ENCODE results near the gene ING4.
"Not testable (repeated sequence)": the region's sequence is repeated elsewhere in the genome, so short reads cannot be mapped to it uniquely, and the experiment has no call there.

ING4 gene

DNA sequence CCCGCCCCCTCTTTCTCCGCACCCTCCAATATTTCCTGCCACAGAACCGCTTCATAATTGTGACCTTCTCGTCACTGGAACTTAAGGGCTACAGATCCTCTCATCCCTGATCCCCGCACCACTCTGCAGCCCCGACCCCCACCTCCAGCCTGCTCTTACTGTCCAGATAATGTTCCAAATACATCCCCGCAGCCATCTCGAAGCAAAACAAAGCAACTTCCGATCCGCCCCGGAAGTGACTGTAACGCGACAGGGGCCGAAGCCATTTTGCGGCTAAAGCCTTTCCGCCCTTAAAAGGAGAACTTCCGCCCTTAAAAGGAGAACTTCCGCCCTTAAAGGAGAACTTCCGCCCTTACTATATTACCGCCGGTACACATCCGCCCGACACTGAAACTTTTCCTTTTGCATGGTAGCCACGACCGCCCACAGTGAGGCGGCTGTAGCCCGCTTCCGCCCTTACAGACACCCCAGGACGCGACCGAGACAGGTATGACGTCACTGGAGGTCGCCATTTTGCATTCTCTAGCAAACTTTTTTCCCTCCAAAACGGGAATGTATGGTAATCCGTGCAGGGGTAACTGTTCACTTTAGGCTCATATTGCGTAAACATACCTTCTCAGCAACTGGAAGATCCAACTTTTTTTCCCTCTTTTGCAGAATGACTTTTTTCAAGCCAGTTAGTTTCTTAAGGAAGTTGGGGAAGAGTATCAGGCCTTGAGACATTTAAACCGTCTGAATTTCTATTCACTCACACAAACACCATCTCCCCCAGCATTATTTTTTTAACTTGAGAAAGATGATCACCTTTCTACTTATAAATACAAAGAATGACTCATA, at the start of gene ING4:
Gene ING4, minus strand, starts transcription at position 214 of the 837 bp plus-strand sequence. Its CDS starts 18 bp downstream, at position 196.
- peak; percentile 100 for DNase-seq

DNA sequence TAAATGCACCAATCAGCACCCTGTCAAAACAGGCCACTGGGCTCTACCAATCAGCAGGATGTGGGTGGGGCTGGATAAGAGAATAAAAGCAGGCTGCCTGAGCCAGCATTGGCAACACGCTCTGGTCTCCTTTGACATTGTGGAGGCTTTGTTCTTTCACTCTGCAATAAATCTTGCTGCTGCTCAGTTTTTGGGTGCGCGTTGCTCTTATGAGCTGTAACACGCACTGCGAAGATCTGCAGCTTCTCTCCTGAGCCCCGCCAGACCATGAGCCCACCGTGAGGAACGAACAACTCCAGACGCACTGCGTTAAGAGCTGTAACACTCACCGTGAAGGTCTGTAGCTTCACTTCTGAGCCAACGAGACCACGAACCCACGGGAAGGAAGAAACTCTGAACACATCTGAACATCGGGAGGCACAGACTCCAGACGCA, 46.1 kb upstream of the ING4 start:
- no peak for DNase-seq

DNA sequence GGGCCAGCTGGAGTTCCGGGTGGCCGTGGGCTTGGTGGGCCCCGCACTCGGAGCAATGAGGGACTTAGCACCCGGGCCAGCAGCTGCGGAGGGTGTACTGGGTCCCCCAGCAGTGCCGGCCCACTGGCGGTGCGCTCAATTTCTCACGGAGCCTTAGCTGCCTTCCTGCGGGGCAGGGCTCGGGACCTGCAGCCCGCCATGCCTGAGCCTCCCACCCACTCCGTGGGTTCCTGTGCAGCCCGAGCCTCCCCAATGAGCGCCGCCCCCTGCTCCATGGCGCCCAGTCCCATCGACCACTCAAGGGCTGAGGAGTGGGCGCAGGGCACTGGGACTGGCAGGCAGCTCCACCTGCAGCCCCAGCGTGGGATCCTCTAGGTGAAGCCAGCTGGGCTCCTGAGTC, 45.4 kb upstream of the ING4 start:
- DNase-seq: not testable (repeated sequence)

DNA sequence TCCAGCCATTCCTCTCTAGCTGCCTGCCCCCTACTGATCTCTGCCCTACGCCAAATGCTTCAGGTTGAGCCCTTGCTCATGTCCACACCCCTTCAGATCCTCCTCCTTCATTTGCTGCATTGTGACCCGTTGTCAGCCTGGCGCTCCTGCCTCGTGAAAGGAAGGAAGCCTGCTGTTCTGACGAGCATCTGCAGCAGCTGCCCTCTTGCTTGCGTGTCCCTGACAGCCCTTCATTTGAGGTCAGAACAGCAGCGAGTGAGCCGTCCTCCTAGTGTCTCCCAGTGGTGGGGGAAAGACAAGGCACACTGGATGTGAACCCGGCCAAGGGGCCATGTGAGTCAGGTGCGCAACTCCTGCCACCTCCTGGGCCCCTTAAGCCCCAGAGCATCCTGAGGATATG, 40.7 kb upstream of the ING4 start:
- DNase-seq: peak; percentile 90

DNA sequence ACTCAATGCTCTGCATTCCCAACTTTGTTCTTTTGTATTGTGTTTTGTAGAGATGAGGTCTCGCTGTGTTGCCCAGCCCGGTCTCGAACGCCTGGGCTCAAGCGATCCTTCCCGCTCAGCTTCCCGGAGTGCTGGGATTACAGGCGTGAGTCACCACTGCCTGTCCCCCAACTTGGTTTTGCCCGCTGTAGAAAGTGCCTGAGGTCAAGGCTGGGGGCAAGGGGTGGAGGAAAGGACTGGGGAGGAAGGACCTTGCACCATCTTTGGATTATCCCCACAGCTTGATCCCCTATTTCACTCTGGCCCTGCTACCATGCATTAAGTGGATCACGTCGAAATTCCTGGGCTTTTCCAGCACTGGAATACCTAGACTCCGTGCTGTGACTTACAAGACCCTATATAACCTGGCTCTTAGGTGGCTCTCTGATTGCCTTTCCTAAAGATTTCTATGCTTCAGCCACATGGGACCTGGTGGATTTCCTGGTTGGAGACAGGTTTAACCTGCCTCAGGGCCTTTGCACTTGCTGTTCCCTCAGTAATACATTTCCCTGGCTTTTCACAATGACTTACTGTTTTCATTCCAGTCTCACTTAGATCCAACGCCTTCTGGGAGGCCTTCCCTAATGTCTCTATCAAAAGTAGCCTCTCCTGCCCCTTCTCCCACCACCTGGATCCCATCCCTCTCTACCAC, 38.3 kb upstream of the ING4 start:
- DNase-seq: peak; percentile 57

DNA sequence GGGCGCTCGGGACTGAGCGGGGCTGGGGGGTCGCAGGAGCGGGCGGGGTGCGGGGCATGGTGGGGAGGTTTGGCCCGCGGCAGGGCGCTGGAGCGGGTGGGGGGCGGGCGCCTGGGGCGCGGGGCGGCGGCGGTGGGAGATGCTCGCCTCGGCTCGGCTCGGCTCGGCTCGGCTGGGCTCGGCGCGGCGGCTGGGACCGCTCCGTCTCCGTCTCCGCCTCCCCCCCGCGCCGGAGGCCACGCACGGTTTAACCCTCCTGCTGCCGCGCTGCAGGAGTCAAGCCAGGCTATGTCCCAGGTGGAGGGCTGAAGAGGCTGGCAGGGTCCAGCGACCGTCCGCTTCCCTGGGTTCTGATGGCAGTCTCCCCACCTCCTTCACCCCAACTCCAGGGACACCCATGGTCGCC, 37.7 kb upstream of the ING4 start, which contains the start of gene PIANP:
Gene PIANP, minus strand, starts transcription at position 170 of the 406 bp plus-strand sequence. CDS start 2,754 bp downstream, outside the sequence.
- DNase-seq: peak; percentile 77

DNA sequence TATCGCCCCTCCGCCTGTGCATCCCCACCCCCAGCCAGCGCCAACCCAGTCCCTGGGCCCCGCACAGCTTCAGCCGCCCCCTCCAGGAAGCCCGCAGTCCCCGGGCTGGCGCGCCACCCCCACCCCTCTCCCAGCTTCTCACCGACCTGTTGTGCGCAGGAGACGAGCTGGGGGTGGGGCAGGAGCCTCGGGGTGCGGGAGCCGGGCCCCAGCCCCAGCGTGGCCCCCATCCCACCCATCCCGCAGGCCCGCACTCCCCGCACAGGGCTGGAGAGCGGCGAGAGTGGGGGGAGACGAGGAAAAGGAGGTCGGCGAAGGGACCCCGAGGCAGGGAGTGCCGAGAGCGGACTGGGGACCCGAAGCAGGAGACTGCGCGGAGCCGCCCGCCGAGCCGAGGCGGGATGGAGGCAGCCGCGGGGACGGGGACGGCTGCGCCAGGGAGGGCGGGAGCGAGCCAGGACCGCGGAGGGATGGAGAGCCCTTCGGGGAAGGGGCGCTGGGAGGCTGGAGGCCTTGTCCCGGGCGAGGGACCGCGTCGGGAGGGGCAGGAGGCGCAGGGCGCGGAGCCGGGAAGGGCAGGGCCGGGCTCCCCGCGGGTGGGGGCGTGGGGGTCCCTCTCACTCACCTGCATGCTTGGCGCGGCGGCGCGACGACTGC, 37.2 kb upstream of the ING4 start:
- peak; percentile 65 for DNase-seq

DNA sequence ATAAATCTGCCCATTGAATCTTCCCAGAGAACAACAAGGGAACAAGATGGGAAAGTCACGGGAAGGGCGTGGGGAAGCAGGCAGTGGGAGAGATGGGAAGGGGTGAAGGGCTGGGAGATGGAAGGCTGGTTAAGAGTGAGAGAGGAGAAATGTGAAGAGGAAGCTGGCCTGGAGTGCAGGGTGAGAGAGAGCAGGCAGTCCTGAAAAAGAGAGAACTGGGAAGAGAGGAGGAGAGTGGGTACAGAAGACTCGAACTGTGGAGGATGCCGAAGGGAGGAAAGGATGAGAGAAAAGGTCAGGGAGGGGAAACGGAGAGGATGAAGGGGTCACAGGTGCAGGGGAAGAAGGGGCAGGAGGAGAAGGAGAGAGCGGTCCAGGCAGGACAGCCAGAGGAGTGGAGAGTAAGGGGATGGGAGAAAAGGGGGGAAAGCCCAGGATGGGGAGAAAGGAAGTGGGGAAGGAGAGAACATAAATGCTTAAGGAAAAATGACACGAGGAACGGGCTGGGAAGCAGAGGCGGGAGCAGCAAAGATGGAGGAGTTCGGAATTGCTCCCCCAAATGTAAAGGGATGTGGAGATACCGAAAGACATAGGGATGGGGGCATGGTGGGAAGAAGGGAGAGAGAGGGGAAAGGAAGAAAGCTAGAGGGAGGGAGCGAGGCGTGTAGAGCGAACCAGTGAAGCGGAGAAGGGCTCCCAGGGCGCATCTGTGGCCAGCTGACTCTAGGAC, 36.5 kb upstream of the ING4 start:
- no peak for DNase-seq

DNA sequence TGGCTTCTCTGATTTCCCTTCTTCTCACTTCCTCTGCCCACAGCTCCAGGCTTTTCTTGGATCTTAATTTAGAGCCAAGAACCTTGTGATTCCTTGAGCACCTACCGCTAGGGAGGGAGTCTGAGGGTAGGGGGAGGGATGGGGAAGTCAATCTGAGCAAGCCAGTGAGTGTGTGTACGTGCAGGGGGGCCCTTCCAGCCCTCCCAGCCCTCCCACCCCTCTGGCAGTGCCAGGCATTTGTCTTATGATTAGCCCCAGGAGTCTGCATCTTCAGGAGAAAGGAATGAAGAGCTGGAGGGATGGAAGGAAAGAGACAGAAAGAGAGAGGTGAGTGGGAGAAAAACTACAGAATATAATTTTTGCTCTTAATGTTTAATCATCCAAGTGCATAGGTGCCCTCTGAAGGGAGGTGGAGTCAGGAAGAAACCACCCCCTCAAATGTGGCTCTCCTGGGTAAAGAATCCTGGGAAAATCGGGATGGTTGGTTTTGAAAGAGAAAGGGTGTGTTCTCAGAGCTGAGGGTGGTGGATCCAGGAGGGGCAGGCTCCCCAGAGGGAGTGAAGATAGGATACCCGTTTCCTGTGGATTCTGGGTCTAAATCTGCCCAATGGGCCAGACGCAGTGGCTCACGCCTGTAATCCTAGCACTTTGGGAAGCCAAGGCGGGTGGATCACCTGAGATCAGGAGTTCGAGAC, 35.6 kb upstream of the ING4 start:
- no peak for DNase-seq

DNA sequence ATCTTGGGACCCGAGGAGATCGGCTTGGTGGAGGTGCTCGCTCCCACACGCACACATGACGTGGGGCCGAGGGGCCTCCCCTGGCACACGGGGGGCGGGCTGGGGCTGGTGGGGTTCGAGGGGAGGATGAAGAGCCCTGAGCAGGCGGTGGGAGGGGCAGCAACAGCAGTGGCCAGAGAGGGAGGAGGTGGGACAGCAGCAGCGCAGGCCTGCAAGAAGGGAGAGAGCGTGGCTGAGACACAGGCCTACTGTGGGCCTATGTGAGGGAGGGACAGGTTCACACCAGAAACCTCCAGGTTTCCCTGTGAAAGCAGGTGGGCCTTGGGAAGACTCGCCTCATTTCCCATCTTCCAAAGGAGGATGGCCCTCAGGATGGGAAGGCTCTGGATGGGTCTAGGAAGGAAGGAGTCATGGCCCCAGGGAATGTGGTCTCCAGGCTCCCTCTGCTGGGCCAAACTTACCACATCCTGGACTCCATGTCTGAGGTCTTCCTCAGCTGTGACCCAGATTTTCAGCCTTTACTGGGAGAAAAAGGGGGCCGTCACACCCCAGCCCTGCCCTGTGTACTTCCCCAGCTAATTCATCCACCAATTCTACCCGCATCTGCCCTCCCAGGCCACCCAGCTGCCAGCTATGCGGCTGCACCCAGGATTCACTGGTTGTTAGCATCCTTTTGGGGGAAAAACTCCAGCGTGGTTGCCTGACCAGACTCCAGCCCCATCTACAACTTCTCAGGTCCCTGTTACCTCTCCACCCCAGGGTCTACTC, 34.8 kb upstream of the ING4 start:
- peak; percentile 89 for DNase-seq

DNA sequence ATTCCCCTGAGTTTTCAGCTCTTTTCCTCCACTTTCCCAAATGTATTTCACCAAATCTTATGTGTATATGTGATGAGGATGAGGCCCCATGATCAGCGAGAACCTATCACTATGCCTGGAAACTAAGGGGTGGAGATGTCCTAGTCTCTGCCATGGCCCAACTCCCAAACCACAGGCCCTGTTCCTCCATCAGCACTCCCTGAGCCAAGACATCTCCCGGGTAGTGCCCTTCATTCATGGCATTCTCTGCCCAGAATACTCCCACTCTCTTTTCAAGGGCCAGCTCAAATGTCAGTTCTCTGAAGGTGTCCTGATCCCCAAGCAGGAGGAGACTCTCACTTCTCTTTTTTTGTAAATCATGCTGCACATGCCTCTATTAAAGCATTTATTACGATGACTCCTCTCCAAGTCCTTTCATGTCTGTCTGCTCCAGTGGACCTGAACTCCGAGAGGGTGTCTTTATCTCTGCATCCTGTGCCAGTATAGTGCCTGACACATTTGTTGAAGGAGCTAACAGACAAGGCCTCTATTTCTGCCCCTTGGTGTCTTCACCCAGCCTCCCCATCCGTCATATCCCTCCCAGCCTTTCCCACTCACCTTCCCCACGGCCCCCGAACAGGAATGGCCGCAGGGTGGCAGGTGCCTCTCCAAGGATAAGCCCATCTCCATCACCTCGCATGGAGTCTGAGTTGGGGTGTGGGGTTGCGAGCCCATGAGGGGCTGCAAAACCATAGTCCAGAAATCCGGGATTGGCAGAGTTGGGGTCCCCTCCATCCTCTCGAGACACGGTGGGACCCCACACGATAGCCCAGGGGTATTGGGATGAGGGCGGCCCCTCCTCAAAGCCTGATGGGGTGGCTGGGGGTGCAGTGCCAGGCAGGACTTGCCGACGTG, 34.0 kb upstream of the ING4 start:
- no peak for DNase-seq

DNA sequence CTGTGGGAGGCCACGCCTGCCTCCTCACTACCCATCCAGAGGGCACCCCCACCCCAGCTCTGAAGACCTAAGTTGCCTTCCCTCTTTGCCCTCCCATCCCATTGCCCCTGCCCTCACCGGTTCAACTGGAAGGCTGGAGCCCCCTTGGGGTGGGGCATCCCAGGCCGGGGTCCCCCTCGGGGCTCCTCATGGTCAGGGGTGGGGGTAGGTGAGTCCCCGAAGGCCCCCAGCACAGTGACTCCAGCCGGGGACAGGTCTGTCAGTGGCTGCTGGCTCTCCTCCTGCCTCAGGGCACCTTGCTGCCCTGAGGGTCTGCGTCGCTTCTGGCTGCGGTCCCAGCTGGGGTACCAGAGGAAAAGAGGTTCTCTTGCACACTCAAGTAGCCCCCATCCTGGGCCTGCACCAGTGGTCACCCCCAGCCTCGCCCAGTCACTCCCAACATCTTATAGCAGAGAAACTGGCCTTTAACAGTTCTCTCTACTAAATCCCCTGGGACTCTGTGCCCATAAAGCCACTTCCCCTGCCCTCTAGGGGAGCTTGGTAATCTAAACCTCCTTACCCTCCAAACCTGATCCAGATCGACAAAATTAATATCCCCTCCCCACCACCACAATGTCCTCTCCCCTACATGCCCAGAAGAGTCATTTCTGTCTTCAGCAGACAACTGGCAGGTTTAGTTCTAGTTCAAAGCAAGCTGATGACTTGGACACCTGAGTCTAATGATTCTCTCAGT, 32.6 kb upstream of the ING4 start:
- no peak for DNase-seq

DNA sequence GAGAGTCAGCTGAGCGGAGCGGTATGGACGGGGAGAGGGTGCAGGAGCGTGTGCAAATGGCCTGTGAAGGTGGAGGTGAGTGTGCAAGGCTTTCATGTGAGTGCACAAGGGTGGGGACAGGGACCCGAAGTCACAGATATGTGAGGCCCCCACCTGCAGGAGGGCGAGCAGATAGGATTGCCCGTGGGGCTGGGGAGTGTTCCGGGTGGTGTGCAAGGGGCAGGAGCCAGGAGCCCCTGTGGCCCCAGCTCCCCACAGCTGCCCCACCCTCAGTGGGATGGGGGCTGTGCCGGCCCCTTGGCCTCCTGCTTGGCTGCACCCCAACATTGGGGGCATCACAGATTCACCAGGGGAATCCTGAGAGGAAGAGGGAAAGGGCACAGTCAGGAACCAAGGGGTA, 31.8 kb upstream of the ING4 start:
- DNase-seq: no peak

DNA sequence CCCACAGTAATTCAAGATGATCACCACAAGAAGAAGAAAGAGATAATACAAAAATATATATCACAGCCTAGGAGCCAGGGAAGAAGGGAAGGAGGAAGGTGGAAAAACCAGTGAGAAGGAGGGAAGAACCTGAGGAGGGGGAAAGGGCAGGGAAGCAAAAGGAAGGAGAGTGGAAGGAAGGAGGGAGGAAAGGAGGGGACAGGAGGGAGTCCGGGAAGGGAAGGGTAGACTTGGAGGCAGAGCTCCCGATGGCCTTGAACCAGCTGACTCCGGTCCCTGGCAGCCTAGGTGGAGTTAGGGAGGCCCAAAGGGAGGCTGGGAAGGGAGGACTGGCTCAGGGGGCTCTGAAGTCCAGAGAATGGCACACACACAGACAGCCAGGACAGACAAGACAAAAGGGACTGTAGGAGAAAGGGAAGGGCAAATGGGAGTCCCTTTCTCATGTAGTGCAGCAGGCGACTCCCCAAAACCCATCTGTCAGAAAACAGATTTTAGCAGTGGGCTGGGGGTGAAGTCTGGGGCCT, 31.0 kb upstream of the ING4 start:
- no peak for DNase-seq

DNA sequence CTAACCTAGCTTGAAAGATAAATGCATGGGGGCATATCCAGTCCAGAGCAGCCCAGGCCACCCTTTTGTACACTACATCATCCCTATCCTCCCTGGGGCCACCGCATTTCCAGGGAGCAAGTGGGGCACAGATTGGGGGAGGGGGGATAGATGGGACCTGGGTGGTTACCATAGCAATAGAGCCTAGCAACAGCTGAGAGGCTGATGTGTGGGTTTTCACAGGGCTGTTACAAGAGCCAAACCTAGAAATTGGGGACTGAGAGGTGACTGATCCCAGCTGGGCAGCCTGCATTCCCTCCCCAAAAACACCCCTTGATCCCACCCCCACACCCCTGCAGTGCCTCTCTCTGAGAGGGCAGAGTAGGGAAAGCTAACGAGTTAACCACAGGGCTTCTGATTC, 30.0 kb upstream of the ING4 start:
- no peak for DNase-seq

DNA sequence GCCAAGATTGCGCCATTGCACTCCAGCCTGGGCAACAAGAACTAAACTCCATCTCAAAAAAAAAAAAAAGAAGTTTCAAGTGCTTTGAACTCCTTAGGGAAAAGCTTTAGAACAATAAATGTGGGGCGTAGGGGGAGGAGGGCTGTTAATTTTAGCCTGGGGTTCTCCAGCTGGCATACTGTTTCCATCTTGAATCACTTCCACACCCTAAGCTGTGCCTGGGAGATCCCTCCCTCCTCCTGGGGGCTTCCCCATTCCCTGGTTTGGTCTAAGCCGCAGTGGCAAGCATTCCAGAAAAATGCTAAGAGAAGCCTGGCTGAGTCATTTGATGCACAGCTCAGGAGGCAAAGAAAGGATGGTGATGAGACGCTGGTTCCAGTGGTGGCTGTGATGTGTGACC, 28.6 kb upstream of the ING4 start:
- DNase-seq: peak; percentile 70

DNA sequence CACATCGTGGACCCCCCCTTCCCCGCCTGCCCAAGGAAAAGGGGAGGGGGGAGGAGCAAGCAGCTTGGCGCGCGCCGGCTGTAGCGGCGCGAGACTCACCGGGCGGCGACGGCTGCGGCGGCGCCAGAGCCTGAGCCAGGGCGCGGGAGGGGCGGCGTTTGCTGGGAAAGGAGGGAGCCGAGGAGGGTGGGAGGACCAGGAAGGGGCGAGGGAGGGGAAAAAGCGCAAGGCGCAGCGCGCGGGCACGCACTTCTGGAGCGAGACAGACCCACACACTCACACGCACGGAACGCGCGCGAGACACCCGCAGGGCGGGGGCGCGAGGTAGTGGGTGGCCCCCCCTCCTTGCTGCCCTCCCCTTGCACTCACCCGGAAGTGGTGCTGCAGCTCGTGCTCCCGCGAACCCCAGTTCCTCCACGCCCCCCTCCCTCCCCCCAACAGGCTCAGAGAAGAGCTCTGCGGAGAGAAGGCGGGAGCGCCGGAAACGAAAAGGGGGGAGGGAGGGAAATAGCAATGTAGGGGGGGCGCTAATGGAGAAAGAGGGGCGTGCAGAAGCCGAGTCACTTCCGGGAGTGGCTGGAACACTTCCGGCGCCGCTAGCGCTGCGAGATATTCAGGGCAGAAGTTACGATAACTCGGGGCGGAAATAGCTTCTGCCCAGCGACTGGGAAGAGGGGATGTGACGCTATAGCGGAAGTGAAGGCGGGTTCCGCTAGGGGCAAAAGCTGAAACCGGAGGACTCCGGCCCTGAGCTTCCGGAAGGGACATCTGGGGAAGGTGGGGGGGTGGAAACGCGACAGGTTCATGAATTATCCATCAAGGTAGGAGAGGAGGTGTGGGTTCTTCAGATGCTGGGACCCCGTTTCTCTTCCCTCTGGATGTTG, 26.3 kb upstream of the ING4 start, which contains the start of gene ZNF384:
Gene ZNF384, minus strand, starts transcription at position 377 of the 884 bp plus-strand sequence. CDS start 9,855 bp downstream, outside the sequence.
- peak; percentile 99 for DNase-seq

DNA sequence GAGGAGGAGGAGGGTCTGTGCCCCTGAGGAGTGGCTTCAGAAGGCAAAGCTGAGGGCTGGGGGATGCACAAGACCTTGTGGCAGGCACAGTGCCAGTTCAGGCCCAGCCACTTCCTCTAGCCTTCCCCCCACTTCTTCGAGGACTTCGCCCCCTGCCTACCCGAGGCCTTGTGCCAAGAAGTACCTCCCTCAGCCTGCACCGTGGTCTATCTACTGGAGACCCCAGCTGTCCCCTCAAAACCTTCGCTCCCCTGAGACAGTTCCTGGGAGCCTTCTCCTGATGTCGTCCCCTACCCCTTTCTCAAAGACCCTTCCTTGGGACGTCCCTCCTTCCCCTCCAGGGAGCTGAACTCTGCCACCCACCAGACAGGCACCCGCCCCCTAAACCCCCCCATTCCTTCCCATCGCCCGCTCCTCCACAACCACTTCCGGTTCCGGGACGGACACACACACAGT, 25.7 kb upstream of the ING4 start:
- no peak for DNase-seq

Data from islet precursor cell (in vitro differentiated cells).